T-helper 9 cell (primary cell): ENCODE results near the gene ENOX1.

Experiments used
- DNase-seq: peaks from one replicate; pipeline ENCODE4 v3.0.0-alpha.2; 2020

Gene ENOX1

GRCh38 chr13:43529796-43530195, 257.0 kb downstream of the ENOX1 start:
- DNase-seq = no peak

- DNase-seq = no peak
Observed at GRCh38 chr13:43528992-43529391, 257.8 kb downstream of the ENOX1 start.

GRCh38 chr13:43522788-43523187, 264.0 kb downstream of the ENOX1 start:
- no peak for DNase-seq

- no peak for DNase-seq
Observed at GRCh38 chr13:43520351-43520750, 266.4 kb downstream of the ENOX1 start.

- no peak for DNase-seq
Observed at GRCh38 chr13:43518833-43519232, 267.9 kb downstream of the ENOX1 start.

GRCh38 chr13:43516401-43516833, 270.4 kb downstream of the ENOX1 start:
- DNase-seq = no peak

- DNase-seq = no peak
Observed at GRCh38 chr13:43515531-43515930, 271.2 kb downstream of the ENOX1 start.

GRCh38 chr13:43514311-43514710, 272.5 kb downstream of the ENOX1 start:
- DNase-seq = no peak

- no peak for DNase-seq
Observed at GRCh38 chr13:43512221-43512620, 274.6 kb downstream of the ENOX1 start.

GRCh38 chr13:43510956-43511901, 275.5 kb downstream of the ENOX1 start:
- no peak for DNase-seq

- DNase-seq = no peak
Observed at GRCh38 chr13:43495732-43496131, 291.0 kb downstream of the ENOX1 start.

GRCh38 chr13:43494206-43494605, 292.6 kb downstream of the ENOX1 start:
- DNase-seq = no peak

GRCh38 chr13:43493496-43494000, 293.2 kb downstream of the ENOX1 start:
- DNase-seq = no peak

GRCh38 chr13:43492745-43493144, 294.0 kb downstream of the ENOX1 start:
- no peak for DNase-seq

- no peak for DNase-seq
Observed at GRCh38 chr13:43492311-43492710, 294.5 kb downstream of the ENOX1 start.

GRCh38 chr13:43489233-43489632, 297.5 kb downstream of the ENOX1 start:
- DNase-seq = no peak

- DNase-seq = no peak
Observed at GRCh38 chr13:43487885-43488284, 298.9 kb downstream of the ENOX1 start.

- no peak for DNase-seq
Observed at GRCh38 chr13:43487461-43487860, 299.3 kb downstream of the ENOX1 start.

GRCh38 chr13:43484432-43485225, 302.1 kb downstream of the ENOX1 start:
- DNase-seq = no peak

- no peak for DNase-seq
Observed at GRCh38 chr13:43483930-43484329, 302.8 kb downstream of the ENOX1 start.

- no peak for DNase-seq
Observed at GRCh38 chr13:43482641-43483040, 304.1 kb downstream of the ENOX1 start.

- DNase-seq = no peak
Observed at GRCh38 chr13:43482026-43482425, 304.7 kb downstream of the ENOX1 start.

GRCh38 chr13:43478902-43479301, 307.9 kb downstream of the ENOX1 start:
- no peak for DNase-seq

- no peak for DNase-seq
Observed at GRCh38 chr13:43478211-43478610, 308.6 kb downstream of the ENOX1 start.
